ENCODE measurements around the gene FCN2.

The FCN2 gene

DNA sequence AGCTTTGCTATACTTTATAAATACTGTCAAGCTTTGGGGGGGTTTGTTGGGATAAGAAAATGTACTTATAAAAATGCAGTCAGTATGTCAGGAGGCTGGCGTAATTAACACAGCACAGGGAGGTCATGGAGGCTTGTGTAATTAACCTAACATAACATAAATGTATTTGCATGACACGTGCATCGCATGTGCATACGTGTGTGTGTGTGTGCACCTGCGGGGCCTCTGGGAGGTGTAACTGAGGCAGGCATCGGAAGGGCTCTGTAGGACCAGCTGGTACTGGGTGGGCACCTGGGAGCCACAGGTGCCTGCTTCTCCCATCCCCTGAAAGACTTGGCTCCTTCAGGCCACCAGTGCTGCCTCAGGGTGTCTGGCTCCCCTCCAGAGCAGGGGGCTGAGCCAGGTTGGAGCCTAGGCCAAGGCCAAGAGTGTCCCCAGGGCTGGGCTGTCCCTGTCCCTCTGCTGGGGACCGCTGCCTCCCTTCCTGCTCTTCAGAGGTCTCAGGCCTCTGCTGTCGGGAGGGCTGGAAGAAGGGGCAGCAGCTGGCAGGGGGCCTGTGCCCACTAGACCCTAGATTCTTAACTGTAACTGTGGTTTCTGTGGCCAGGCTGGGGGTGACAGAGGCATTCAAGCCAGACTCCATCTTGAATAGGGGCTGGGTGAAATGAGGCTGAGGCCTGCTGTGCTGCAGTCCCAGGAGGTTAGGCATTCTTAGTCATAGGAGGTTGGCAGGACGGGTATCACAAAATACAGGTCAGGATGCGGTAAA lies 9.0 kb downstream of the FCN2 start:
- DNase-seq, result no peak

DNA sequence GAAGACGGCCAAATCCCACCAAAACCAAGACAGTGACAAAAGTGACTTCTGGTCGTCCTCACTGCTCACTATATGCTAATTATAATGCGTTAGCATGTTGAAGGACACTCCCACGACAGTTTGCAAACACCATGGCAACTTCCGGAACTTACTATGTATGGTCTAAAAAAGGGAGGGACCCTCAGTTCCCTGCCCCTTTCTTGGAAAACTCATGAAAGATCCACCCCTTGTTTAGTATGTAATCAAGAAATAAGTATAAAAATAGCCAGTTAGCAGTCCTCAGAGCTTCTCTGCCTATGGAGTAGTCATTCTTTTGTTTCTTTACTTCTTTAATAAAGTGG lies 9.5 kb downstream of the FCN2 start:
- DNase-seq, result no peak

DNA sequence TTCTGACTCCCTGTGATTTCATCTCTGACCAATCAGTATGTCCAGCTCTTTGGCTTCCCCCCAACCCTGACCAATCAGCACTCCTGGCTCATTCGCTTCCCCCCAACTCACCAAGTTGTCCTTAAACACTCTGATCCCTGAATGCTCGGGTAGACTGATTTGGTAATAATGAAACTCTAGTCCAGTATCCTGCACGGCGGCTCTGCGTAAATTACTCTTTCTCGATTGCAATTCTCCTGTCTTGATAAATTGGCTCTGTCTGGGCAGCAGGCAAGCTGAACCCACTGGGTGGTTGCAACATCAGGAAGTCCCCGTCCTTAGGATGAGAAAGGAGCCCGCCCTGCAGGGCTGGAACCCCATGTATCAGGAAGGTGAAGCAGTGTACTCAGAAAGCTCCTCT lies 10.4 kb downstream of the FCN2 start:
- DNase-seq, result no peak

DNA sequence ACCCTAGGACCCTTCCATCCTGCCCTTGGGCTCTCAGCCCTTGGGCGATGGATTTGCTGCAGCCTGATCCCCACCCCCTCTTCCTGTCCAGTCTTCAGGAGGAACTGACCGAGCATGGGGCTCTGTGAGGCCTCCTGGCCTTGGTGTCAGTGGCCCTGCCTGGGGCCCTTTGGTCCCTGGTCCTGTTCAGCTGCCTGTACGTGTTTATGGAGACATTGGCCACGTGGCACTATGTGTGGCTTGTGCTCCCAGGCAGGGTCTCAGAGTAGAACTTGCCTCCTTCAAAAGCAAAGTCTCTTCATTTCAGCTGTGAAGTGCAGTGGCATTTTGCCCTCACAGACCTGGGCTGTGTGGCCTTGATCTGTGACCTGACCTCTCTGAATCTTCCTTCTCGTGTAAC lies 11.1 kb downstream of the FCN2 start:
- no peak for DNase-seq

DNA sequence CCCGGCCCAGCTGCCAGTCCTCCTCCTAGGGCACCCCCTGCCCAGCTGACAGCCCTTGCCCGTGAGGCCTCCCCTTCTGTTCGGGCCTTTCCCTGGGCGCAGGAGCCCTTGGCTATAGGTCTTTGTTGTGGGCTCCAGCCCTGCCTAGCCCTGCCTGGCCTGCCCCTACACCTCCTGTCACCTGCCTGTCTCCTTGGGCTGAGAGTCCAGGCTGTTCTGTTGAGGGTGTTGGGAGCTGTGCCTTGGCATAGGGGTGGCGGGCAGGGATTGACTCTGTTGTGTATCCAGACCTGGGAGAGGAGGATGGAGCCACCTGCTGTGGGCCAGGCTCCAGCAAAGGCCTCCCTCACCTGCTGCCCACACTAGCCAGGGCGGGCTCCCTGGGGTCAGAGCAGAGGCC lies 11.6 kb downstream of the FCN2 start:
- DNase-seq, result no peak

DNA sequence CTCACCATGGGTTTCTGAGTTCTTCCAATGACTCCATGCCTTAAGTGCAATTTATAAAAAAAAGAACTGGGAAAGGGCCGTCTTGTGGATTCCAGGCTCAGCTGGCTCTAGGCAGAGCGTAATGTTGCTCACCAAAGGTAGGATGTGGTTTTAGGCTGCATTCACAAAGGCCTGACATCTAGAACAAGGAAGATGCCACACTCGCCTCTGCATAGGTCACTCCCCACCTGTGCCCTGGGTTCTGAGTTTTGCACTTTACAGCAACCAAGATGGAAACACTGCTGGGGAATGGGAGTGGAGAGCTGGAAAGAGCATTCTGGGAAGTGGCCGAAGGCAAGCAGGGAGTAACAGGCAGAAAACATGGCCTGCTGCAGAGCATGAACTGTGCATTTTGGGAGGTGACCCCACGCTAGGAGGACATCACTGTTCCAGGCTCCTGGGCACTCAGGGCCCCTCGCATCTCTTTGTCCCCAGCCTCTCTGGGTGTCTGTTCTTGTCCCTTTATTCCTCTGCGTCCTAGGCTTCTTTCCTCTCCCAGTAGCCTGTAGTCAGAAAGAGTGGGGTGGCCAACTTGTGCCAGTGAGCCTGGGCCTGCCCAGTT lies 12.3 kb downstream of the FCN2 start:
- DNase-seq, result no peak

DNA sequence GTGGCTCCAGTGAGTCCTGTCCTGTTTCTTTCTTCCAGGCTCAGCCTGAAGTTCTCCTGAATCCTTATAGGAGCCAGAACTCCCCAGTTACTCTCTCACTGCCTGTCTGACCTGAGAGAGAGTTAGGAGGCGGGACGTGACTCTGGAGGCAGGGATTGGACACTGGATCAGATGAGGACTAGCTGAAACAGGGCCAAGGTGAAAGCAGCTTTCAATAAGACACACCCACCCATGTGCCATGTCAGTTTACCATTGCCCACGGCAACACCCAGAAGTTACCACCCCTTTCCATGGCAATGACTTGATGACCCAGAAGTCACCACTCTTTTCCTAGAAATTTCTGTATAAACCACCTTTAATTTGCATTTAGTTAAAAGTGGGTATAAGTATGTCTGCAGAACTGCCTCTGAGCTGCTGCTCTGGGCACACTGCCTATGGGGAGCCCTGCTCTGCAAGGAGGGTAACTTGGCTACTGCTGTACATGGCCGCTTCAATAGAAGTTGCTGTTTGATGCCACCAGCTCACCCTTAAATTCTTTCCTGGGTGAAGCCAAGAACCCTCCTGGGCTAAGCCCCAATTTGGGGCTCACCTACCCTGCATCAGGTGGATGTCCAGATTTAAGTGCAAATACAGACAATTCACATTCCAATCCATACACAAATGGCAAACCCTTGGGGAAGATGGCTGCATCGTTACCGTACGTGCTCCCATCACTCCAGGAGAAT lies 13.7 kb downstream of the FCN2 start:
- no peak for DNase-seq

DNA sequence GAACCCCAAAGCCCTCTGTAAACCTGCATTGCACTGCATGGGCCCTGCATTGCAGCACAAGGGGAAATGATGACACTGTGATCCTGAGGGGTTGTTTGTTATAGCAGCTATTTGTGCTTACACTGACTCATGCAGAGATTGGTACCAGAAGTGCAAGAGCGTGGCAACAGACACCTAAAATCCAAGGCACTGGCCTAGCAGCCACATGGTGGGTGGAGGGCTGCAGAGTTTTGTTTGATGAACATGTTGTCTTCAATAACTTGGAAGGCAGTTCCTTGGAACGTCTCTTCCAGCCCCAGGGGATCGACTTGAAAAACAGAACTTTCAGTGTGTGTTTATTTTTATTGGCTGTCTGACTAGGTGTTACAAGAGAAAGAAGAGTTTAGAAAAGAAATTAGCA lies 14.5 kb downstream of the FCN2 start:
- no peak for DNase-seq

DNA sequence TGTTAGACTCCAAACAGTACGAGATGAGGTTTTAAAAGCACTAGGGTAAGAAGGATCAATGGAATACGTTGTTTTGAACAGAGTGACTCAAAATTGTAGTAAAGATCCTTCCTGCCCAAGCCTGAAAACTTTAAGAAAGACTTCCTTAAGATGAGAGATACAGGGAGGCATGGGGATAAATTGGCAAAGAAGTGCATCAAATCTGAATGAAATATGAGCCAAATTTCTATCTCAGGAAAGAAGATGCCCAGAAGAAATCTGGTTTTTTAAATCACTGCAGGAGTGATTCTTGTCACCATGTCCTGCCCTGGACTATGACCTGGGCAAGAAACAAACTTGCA lies 14.9 kb downstream of the FCN2 start:
- DNase-seq, result no peak

DNA sequence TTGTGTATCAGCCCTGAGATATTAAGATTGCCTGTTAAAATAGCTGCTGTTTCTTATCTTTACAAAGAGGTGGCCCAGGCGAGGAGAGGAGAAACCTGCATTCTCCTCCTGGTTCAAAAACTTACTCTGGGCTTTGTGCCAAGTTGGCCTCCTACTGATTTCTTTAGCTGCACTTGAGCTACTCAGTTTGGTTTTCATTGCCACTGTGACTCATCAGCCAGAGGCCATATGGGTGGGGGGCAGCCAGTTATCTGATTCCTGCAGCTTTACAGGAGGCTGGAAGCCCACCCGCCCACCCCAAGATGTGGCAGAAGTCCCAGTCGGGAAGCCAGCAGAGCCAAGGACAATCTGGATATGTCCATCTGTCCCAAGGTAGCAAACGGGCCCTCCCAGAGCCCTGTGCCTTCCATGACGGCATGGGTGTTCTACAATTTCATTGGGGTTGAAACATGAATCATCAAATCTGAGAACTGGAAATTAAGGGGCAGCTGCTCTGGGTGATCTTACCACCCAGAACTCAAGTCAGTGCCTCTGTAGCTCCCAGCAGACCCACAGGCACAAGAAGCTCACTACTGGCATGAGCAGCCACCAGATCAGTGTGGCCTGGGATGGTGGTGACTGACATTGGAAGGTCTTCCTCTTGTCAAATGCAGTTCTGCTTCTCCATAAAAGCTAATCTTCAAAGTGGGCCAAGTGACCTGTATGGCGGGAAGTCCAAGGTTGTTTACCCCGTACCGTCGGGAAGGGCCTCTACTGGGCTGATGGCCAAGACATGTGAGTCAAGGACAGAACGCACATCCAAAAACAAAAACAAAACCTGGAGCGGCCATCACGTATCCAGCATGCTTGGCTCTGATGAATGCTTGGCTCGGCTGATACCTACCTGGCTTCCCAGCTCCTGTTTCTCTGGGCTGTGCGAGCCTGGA lies 15.6 kb downstream of the FCN2 start:
- no peak for DNase-seq

DNA sequence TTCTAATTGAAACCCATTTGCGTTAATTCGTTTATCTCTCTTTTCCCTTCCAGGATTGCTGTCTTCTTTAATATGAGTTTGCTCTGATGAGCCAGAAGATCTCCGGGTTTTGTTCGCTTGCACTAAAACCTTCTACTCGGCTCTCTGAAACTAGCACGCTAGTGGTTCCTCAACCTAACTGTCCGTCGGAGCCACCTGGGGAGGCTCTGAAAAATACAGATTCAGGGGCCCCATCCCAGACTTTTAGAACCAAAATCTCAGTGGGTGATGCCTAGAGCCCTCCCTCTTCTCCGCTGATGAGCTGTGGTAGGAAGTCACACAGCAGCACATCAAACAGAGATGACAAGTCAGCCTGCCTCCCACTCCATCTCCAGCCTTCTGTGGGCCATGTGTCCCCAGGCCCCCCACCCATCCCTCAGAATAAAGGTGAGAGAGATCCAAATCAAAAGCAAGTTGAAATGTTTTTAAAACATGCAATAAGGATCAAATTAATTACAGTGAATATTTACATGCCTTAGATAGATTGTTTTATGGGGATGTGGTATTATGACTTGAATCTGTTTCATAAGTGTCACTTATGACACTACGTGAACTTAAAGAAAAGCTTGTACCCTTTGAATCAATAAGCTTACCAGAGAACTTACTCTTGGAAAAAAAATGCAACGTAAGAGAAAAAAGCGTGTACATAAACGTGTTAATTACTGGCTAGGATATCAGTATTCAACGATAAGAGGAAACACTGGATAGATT lies 16.4 kb downstream of the FCN2 start:
- no peak for DNase-seq

DNA sequence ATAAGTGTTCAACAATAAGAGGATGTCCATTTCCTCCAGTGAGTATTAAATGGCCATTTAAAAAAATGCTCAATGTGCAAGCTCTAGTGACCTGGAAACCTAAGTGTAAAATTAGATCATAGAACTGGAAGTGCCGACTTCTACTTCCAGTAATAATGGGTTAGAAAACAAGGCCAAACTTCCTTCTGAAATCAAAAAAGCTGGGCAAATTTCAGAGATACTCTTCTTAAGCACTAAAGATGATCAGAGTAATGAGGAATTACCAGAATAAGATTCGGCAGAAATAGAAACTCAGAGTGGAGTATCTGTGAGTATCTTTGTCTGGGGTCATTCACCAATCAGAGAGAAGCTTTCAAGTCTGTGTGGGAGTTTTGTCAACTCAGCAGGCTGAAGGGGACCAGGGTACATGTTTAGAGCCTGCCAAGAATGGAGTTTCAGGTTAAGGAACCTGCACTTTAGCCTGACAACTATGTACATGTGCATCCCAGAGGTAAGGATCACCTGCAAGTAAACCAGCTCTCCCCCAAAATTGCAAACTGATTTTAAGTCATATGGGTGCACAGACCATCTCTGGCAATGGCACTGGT lies 17.1 kb downstream of the FCN2 start:
- no peak for DNase-seq

DNA sequence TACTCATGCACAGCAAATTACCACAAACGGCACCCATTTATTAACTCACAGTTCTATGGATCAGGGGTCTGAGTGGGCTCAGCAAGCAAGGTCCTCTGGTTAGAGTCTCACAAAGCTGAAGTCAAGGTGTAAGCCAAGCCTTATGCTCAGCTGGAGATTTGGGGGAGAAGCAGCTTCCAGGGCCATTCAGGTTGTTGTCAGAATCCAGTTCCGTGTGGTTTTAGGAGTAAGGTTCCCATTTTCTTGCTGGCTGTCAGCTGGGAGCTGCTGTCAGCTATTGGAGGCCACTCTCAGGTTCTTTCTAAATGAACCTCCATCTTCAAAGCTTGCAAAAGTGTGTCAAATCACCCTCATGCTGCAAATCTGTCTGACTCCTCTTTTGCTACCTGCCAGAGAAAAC lies 17.7 kb downstream of the FCN2 start:
- DNase-seq, result no peak

DNA sequence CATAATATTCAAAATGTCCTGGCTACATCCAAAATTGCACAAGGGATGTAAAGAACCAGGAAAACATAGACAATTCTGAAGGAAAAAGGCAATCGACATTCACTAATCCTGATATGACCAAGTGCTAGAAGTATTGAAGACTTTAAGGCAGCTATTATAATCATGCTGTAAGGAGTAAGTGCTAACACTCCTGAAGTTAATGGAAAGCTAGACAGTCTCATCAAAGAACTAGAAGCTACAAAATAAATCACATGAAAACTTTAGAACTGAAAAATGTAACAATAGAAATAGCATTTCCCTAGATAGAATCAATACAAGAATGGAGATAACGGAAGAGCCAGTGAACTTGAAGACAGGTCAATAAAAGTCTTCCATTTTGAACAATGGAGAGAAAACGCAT lies 18.6 kb downstream of the FCN2 start:
- no peak for DNase-seq

DNA sequence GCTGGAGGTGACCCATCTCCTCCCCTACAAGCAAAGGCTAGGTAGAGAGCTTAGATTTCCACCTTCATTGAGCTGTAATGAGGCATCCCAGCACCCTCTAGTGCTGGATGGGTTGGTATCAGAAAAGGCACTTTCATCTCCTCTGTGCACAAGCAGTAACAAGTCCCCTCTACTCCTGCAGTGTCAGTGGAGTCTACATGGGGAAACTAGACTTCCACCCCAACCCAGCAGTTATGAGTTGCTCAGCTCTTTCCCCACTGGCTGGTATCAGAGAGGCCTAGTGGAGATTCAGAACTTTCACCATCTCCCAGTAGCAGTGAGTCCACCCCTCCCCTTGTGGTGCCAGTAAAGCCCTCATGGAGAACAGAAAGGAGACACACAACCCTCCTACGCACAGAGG lies 19.2 kb downstream of the FCN2 start:
- DNase-seq, result no peak

DNA sequence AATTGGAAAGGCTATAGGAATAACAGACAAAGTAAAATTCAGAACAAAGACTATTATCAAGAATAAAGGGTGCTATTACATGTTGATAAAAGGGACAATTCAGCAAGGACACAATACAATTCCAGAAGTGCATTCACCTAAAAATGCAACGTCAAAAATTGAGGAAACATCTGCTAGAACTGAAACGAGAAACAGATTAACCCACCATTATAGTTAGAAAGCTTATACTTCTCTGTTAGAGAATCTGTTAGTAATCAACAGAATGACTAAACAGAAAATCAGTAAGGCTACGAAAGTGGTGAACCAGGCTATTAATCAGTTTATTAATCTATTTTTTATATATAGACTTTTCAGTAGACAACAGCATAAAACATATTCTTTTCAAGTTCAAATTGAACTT lies 22.3 kb downstream of the FCN2 start:
- no peak for DNase-seq

DNA sequence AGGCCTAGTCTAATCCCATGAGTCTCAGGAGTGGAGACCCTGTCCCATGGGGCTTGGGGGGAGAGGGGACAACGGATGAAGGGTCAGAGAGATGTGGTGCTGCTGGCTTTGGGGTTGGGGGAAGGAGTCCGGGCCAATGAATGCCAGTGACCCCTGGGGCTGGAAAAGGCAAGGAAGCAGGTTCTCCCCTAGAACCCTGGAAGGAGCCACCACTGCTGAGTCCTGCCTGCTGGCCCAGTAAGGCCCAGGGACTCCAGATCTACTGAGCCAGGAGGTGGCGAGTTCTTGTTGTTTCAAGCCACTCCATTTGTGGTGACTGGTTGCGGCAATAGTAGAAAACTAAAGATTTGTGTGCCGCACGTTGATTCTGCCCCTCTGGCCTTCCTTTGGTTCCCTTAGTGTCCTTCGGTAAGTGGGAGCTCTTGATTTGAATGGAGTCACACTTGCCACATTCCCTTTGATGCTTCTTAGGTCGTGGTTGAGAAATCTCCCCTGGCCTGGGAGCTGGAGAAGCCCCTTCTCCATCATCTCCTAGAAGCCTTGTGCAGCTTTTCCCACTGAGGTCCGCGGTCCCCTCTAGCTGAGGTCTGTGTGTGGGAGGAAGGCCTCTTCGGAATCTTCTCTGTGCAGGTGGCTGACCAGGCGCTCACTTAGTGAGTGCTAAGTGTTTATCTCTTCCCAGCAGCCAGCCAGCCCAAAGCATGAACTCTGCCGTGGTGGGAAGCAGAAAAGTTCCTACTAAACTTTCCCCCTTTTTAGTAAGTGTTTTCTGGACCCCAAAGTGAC lies 28.1 kb downstream of the FCN2 start:
- DNase-seq, result no peak

DNA sequence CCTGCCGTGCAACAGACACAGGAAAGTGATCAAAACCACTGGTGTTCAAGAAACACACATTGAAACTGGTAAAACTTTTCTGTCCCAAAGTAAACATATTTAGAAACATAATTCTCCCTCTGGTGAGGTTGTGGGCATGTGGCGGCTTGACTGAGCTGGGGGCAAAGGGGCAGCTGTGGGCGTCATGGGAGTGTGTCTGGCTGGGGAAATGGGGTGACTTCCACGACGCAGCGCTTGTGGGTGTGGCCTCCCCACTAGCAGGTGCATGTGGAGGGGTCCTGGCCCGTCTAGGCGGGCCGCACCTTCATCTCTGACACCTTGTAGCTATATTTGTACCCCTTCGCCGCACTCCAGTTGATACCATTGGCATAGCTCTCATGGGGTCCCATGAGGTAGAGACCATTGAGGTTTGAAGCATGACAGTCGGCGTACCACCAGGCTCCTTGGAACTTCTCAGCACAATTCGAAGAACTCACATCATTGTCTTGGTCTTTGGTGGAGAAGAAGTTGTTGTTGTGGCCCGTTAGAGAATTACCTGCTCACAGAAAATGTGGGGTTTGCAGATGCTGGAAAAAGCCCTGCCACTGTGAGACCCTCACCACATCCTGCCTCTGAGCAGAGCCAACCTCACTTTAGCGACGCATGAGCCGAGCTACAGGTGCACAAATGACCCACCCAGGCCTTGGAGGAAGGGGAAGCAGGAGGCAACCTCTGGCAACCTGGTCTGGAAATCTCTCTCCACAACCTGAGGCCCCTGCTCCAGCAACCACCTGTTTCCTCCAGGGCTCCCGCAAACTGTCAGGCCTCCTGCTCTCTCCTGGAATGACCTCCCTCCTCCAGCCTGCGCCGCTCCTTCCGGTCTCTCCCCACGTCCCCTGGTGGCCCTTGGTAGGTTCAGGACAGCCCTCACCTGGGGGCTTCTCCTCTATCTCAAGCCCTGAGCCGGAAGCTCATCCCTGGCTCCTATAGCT lies 29.2 kb downstream of the FCN2 start:
- DNase-seq, result no peak

DNA sequence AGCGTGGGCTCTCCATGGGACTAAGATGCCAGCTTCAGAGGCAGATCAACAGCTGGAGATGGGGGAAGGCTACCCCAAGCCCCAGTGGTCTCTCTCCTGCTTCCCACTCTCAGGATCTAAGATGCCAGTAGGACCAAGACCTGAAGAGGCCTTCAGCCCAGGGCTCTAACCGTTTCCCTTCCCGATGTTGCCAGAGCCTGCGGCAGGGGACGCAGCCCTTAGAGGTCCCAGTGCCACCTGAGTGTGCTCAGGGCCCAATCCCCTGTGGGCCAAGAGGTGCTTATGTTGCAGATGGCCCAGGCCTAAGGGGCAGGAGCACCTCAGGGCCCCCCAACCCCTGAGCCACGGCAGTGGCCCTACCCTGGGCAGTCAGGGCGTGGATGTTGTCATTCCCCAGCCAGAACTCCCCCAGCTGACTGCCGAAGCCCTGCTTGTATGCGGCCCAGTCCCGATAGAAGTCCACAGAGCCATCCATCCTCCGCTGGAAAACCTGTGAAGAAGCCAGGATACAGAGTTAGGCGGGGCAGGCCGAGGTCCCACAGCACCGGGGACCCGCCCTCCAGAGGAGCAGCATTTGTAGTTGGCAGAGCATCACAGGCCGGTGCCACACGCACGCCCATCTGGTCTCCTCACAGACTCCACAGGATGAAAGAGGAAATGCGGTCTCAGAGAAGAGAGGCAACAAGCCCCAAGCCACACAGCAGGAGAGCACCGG lies 31.7 kb downstream of the FCN2 start:
- no peak for DNase-seq
